Measurements from ENCODE around the gene SPDEF.

SPDEF gene

GRCh38 chr6:34510299-34510698, 45.8 kb downstream of the SPDEF start (continued):
- TF ChIP-seq ZNF266 (tag by site-specific recombination; IDR thresholded peaks at IDR 0.05; ENCODE audit: low read depth) (no peak), ZNF596 (tag by site-specific recombination; IDR thresholded peaks at IDR 0.05) (no peak), ZFHX2 (tag by site-specific recombination; conservative IDR thresholded peaks at IDR 0.05) (peak; percentile 93), ELK4 (IDR thresholded peaks at IDR 0.05; ENCODE audit: borderline replicate concordance, low read depth, low read length) (no peak), SP3 (tag by site-specific recombination; IDR thresholded peaks at IDR 0.05) (no peak), ZNF701 (tag by site-specific recombination; IDR thresholded peaks at IDR 0.05) (no peak), EGR2 (tag by site-specific recombination; IDR thresholded peaks at IDR 0.05; ENCODE audit: low read depth) (peak; percentile 99)

- H3K36me3 ChIP-seq (ENCODE audit: control insufficient read depth in 2 of 2, insufficient read depth in 1 of 2, low read length in 2 of 2), result no peaks in the 10 kb centered on the region
- H3K27ac ChIP-seq (ENCODE audit: extremely low read depth, low read depth, low read length), result no peak overlapping the region
- ChIA-PET CTCF (interaction anchor here (0.7 to 1.4 kb wide), 4 partner anchors 9 to 695 kb away, joined by 3 to 5 read pairs (median 3); no protein-coding TSS in a partner anchor), POLR2A (no interaction called here)
- TF ChIP-seq ZNF585B (tag by site-specific recombination; IDR thresholded peaks at IDR 0.05), result no peak
- 0 out of 2 replicates have a peak, but pooled peaks have one; percentile 47 for TF ChIP-seq ZNF580 (tag by site-specific recombination; IDR thresholded peaks at IDR 0.05)
- no peak for TF ChIP-seq ZFP3 (tag by site-specific recombination; IDR thresholded peaks at IDR 0.05; ENCODE audit: low read depth)
- TF ChIP-seq ZNF146 (tag by site-specific recombination; IDR thresholded peaks at IDR 0.05), result peak; percentile 88
- no peak for TF ChIP-seq MZF1 (tag by site-specific recombination; IDR thresholded peaks at IDR 0.05; ENCODE audit: borderline replicate concordance)
- H3K4me1 ChIP-seq (ENCODE audit: control insufficient read depth, insufficient read depth, low read length), result no peaks in the 10 kb centered on the region
- no peaks in the 10 kb centered on the region for H3K9me3 ChIP-seq (ENCODE audit: control insufficient read depth, insufficient read depth, low read depth, low read length)
- H3K4me3 ChIP-seq (ENCODE audit: low read depth, low read length), result no peak overlapping the region
Measured at GRCh38 chr6:34509782-34510181, 46.3 kb downstream of the SPDEF start.

GRCh38 chr6:34508425-34508824, 47.7 kb downstream of the SPDEF start:
- no peak for TF ChIP-seq ZNF501 (tag by site-specific recombination; IDR thresholded peaks at IDR 0.05)
- no peak for TF ChIP-seq ZNF362 (tag by site-specific recombination; IDR thresholded peaks at IDR 0.05)
- no peak for TF ChIP-seq ZSCAN16 (tag by site-specific recombination; IDR thresholded peaks at IDR 0.05)
- no peak for TF ChIP-seq ZBTB8A (tag by site-specific recombination; IDR thresholded peaks at IDR 0.05)
- TF ChIP-seq ZNF211 (tag by site-specific recombination; IDR thresholded peaks at IDR 0.05; ENCODE audit: low read depth), result no peak
- no peak for TF ChIP-seq ZNF549 (tag by site-specific recombination; IDR thresholded peaks at IDR 0.05)
- no peak for TF ChIP-seq AEBP2 (tag by site-specific recombination; IDR thresholded peaks at IDR 0.05; ENCODE audit: borderline replicate concordance)
- TF ChIP-seq SCRT2 (tag by site-specific recombination; IDR thresholded peaks at IDR 0.05), result no peak
- no peak for TF ChIP-seq ZNF302 (tag by site-specific recombination; IDR thresholded peaks at IDR 0.05; ENCODE audit: low read depth)
- no peak for TF ChIP-seq ZNF571 (tag by site-specific recombination; IDR thresholded peaks at IDR 0.05)
- TF ChIP-seq ZNF555 (tag by site-specific recombination; conservative IDR thresholded peaks at IDR 0.05), result no peak
- TF ChIP-seq PRDM1 (tag by site-specific recombination; IDR thresholded peaks at IDR 0.05), result no peak
- no peaks in the 10 kb centered on the region for H3K36me3 ChIP-seq (ENCODE audit: control insufficient read depth in 2 of 2, insufficient read depth in 1 of 2, low read length in 2 of 2)
- no peak overlapping the region for H3K4me3 ChIP-seq (ENCODE audit: low read depth, low read length)
- ChIA-PET CTCF (interaction anchor here (0.6 to 1.3 kb wide), 4 partner anchors 11 to 697 kb away, joined by 3 to 5 read pairs (median 4); no protein-coding TSS in a partner anchor), POLR2A (no interaction called here)
- H3K4me1 ChIP-seq (ENCODE audit: control insufficient read depth, insufficient read depth, low read length), result no peaks in the 10 kb centered on the region
- H3K27ac ChIP-seq (ENCODE audit: extremely low read depth, low read depth, low read length), result no peak overlapping the region
- no peaks in the 10 kb centered on the region for H3K9me3 ChIP-seq (ENCODE audit: control insufficient read depth, insufficient read depth, low read depth, low read length)

All from HEK293 (cell line).